Skin of body (tissue), 2 donors: ENCODE results near the gene THOC6. TPM values are rescaled to one million over a fixed set of nuclear protein-coding genes. Genes with fewer than 3 reads are reported as not detected.

ENCODE experiments used
- DNase-seq: peaks from one replicate; lab custom pipeline; 2025; lab: John Stamatoyannopoulos, UW
- total RNA-seq: library from RNA; depleted of rRNA; stranded (reverse); fragments of >200 nt; gene quantifications from one replicate; pipeline ENCODE4 v1.2.3, GENCODE V29; 2014

Gene THOC6
- total RNA-seq, 1 donor from 2014 or later: 13.7 TPM

GRCh38 chr16:3015865-3016521 lies 7.8 kb upstream of the THOC6 start:
- DNase-seq: no peak

GRCh38 chr16:3017344-3017743 lies 6.5 kb upstream of the THOC6 start:
- DNase-seq: no peak

GRCh38 chr16:3017794-3018506 lies 5.9 kb upstream of the THOC6 start, which contains the start of gene CLDN6:
TSS of gene CLDN6 (minus strand) at chr16:3018183. CDS start at chr16:3016021, 2,162 bp downstream.
- no peak for DNase-seq

- DNase-seq: no peak
Measured at GRCh38 chr16:3019594-3020246, 4.1 kb upstream of the THOC6 start.

- DNase-seq: no peak
Measured at GRCh38 chr16:3020247-3020603, 3.6 kb upstream of the THOC6 start, which contains the start of gene TNFRSF12A. TSS of gene TNFRSF12A (plus strand) at chr16:3020368. CDS start at chr16:3020398, 30 bp downstream.

- peak; percentile 77 for DNase-seq
Measured at GRCh38 chr16:3020604-3021448, 3.0 kb upstream of the THOC6 start.

DNA sequence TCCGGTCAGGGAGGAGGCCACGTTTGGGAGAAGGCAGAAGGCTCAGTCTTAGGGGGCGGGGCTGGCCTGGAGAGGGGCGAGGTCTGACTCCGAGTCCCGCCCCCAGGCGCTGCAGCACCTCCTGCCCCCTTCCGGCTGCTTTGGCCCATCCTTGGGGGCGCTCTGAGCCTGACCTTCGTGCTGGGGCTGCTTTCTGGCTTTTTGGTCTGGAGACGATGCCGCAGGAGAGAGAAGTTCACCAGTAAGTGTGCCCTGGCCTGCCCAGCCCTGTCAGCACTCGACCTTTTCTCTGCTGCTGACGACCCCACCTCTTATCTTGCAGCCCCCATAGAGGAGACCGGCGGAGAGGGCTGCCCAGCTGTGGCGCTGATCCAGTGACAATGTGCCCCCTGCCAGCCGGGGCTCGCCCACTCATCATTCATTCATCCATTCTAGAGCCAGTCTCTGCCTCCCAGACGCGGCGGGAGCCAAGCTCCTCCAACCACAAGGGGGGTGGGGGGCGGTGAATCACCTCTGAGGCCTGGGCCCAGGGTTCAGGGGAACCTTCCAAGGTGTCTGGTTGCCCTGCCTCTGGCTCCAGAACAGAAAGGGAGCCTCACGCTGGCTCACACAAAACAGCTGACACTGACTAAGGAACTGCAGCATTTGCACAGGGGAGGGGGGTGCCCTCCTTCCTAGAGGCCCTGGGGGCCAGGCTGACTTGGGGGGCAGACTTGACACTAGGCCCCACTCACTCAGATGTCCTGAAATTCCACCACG lies 2.2 kb upstream of the THOC6 start:
- DNase-seq: peak; percentile 52

- DNase-seq: peak; percentile 86
Measured at GRCh38 chr16:3022208-3022683, 1.6 kb upstream of the THOC6 start.

GRCh38 chr16:3022684-3023414 lies 986 bp upstream of the THOC6 start:
- no peak for DNase-seq

GRCh38 chr16:3023415-3023668 lies 493 bp upstream of the THOC6 start:
- DNase-seq: peak; percentile 29

- no peak for DNase-seq
Measured at GRCh38 chr16:3025032-3026002, 1.5 kb downstream of the THOC6 start.

- no peak for DNase-seq
Measured at GRCh38 chr16:3026003-3026378, 2.2 kb downstream of the THOC6 start.

GRCh38 chr16:3026609-3027488 lies 3.0 kb downstream of the THOC6 start:
- no peak for DNase-seq

DNA sequence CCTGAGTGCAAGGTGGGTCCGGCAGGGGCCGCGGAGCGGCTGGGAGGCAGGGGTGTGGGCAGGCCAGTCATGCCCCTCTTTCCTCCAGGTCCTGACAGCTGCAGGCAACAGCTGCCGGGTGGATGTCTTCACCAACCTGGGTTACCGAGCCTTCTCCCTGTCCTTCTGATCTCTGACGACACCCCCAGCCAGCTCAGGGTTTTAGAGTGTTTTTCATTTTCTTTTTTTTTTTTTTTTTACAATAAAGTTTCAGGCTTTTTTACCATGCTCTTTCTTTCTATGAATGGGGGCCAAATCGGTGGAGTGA lies 3.6 kb downstream of the THOC6 start:
- DNase-seq: no peak

GRCh38 chr16:3027983-3028715 lies 4.3 kb downstream of the THOC6 start:
- DNase-seq: peak; percentile 19

- no peak for DNase-seq
Measured at GRCh38 chr16:3028716-3029319, 5.0 kb downstream of the THOC6 start.
